Adipose tissue (tissue), 3 donors: ENCODE data around the gene FOXD4L6. TPM values are rescaled to one million over a fixed set of nuclear protein-coding genes. Genes with fewer than 3 reads are reported as not detected.
"Not testable (repeated sequence)": the region's sequence is repeated elsewhere in the genome, so short reads cannot be mapped to it uniquely, and the experiment has no call there.

Experiments used
- H3K27ac ChIP-seq: one replicate; pipeline ENCODE4 v1.5.1; 2013; ENCODE audit warnings: low read depth, low read length
- WGBS, 3 donors: extraction: QIAGEN DNeasy Blood & Tissue Kit; methylation state at CpG; one replicate each; pipeline ENCODE4 v1.1.7; 2013; 5-methylcytosine and 5-hydroxymethylcytosine counted together
- polyA plus RNA-seq, 3 donors: library from polyadenylated mRNA; stranded (reverse); fragments of 200-250 nt; gene quantifications; one replicate each; pipeline ENCODE4 v1.2.3, GENCODE V29; 2013
- donor health status: healthy with polysubstance abuse.
- donor health status: Bipolar disorder and iron deficiency.
- donor health status: healthy.

Gene FOXD4L6
- polyA plus RNA-seq, 3 donors = not detected

DNA sequence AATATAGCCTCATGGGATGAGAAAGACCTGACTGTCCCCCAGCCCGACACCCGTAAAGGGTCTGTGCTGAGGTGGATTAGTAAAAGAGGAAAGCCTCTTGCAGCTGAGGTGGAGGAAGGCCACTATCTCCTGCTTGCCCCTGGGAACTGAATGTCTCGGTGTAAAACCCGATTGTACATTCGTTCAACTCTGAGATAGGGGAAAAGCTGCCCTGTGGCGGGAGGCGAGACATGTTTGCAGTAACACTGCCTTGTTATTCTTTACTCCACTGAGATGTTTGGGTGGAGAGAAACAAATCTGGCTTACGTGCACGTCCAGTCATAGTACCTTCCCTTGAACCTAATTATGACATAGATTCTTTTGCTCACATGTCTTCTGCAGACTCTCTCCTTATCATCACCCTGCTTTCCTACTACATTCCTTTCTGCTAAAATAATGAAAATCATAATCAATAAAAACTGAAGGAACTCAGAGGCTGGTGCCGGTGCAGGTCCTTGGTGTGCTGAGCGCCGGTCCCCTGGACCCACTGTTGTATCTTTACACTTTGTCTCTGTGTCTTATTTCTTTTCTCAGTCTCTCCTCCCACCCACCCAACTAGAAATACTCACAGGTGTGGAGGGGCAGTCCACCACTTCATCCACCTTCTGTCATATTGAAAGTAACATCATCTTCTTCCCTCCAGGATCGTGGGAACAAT, 22.8 kb downstream of the FOXD4L6 start:
- not testable (repeated sequence) for H3K27ac ChIP-seq
- WGBS, 3 donors = 55 to 57% (median 57%) methylated on average over 8 of the region's 13 CpGs

DNA sequence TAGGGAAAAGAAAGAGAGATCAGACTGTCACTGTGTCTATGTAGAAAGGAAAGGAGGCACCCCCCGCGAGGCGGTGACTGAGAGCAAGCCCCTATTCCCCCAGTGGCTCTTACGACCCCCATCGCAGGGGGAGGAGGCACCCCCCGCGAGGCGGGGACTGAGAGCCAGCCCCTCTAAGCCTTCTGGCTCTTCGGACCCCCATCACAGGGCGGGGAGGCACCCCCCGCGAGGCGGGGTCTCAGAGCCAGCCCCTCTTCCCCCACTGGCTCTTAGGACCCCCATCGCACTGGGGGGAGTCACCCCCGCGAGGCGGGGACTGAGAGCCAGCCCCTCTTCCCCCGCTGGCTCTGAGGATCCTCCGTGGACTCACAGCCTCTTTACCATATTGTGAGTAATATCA, 23.9 kb downstream of the FOXD4L6 start:
- WGBS, 3 donors = 15 to 25% (median 23%) methylated on average over 8 to 12 of the region's 19 CpGs
- not testable (repeated sequence) for H3K27ac ChIP-seq

- not testable (repeated sequence) for H3K27ac ChIP-seq
- 57 to 73% (median 61%) methylated on average over 4 of the region's 7 CpGs for WGBS, 3 donors
These were observed 28.0 kb downstream of the FOXD4L6 start for GRCh38 chr9:41100508-41100907.

GRCh38 chr9:41098759-41099158, 29.7 kb downstream of the FOXD4L6 start:
- H3K27ac ChIP-seq = not testable (repeated sequence)
- 48 to 59% (median 58%) methylated on average over 4 of the region's 4 CpGs for WGBS, 3 donors

- H3K27ac ChIP-seq = not testable (repeated sequence)
- 23 to 63% (median 42%) methylated on average over 1 of the region's 2 CpGs for WGBS, 3 donors
These were observed 33.4 kb downstream of the FOXD4L6 start for GRCh38 chr9:41095060-41095459.

- 49 to 61% (median 59%) methylated on average over 3 to 5 of the region's 9 CpGs for WGBS, 3 donors
- H3K27ac ChIP-seq = not testable (repeated sequence)
These were observed 34.3 kb downstream of the FOXD4L6 start for GRCh38 chr9:41094010-41094773.

DNA sequence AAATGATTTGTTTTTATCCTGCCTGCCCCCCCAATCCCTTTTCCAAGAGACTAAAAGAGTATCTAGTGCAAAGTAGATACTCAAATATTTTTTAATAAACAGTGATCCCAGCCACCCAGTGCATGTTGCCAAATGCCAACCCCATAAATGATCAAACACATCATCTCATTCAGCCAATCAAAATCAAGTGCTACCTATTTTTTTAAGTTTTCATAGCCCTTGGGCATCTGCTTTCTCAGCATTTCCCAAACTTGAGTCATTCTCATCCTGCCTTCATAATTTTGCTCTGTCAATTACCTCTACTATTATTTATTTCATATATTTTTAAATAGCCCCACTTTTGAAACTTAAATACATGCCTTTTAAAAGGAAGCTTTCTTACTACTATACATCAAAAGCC, 37.6 kb downstream of the FOXD4L6 start:
- not testable (repeated sequence) for H3K27ac ChIP-seq

GRCh38 chr9:41090386-41090785, 38.1 kb downstream of the FOXD4L6 start:
- WGBS, 3 donors = 53 to 81% (median 58%) methylated on average over 1 of the region's 1 CpG
- not testable (repeated sequence) for H3K27ac ChIP-seq

DNA sequence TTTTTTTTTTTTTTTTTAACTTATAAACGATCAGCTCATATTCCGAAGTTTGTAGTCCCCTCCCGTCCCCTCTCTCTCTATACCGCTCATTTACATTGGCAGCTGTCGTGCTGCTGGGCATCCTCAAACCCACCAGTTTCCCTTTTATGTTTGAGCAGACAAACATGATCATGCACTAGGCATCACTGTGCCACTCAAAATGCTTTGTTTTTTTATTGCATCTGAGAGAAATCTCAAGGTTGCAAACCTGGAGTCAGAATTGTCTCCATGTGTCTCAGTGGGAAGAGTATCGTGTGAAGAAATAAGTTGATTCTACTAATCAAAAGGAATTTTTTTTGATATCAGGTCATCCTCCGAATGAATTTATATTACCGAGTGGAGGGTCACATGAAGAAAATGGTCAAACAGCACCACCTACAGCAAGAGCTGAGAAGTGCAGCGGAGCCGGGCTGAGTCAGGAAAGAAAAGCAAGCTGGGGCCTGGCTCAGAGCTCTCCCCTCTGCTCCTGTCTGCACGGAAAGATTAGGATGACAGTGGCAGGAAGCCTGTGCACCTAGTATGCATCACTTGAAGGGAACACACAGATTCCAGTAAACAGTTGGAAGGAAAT, 39.9 kb downstream of the FOXD4L6 start:
- WGBS, 3 donors = 9 to 11% (median 10%) methylated on average over 9 of the region's 11 CpGs

DNA sequence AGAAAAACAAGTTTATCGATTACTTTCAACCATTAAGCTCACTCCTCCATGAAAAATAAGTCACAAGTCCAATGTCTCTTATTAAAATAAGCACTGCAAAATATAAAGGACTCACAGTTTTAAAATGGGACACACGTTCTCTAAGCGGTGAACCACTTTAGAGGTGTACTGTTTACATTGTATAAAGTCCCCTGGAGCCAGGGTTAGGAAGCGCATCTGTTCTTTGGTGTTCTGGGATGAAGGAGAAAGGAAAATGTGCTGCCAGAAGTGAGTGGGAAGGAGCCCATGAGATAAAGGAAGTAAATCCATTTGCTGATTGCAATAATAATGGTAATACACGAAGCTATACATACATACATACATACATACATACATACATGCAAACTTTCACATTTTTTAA, 40.6 kb downstream of the FOXD4L6 start:
- 52 to 65% (median 59%) methylated on average over 5 of the region's 5 CpGs for WGBS, 3 donors
- not testable (repeated sequence) for H3K27ac ChIP-seq

More for the DNA sequence above, 39.9 kb downstream of the FOXD4L6 start:
- H3K27ac ChIP-seq = not testable (repeated sequence)

DNA sequence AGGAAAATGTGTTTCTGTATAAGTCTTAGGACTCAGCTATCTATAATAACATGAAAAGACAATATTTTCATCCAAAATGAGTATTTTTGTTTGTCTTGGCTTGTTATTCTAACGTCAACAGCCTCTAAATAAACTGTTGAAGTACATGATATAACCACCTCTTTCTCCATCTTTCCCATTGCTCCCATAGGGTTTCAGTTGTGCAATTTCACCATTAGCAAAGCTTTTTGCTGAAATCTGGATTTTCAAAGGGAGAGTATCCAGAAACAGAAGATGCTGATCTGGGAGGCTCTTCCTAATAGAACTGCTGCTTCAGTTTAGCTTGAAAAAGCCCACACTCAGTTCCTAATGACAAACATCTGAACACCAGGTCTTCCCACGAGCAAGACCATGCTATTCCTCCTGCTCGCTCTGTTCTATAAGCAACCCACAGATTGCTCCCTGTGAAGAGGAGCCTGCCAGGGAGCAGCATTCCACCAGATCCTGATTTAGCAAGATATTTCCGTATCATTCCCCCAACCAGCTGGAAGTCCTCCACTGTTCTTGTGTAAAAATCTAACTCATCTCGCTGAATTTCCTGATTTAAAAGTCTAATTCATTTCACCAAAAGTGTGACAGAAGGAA, 41.2 kb downstream of the FOXD4L6 start:
- not testable (repeated sequence) for H3K27ac ChIP-seq
- WGBS, 3 donors = 46 to 60% (median 51%) methylated on average over 4 of the region's 5 CpGs

- H3K27ac ChIP-seq = not testable (repeated sequence)
- WGBS, 3 donors = 0 to 14% methylated on average over 1 of the region's 1 CpG; no CpG with 5 or more reads in 1 of the 3 donors
These were observed 41.8 kb downstream of the FOXD4L6 start for GRCh38 chr9:41086685-41087084.

GRCh38 chr9:41086215-41086614, 42.3 kb downstream of the FOXD4L6 start:
- 65 to 80% (median 76%) methylated on average over 3 of the region's 3 CpGs for WGBS, 3 donors
- not testable (repeated sequence) for H3K27ac ChIP-seq

DNA sequence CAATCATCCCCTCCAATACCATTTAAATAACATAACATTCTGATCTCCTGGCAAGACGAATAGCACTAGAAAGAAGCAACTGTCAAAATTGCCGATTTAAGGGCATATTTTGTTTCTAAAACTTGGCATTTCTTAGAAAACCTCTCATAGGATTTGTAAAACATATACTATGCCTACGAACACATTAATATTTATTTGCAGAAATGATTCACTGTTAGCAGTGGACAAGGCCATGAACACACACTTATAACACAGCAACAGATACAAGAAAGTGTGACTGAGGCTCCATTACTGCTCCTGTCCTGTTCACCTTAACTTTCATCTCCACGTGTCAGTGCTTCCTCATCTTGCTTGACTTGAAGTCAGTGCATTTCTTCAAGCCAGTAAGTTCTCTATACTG, 46.1 kb downstream of the FOXD4L6 start:
- H3K27ac ChIP-seq = not testable (repeated sequence)
- 45 to 57% (median 49%) methylated on average over 4 of the region's 4 CpGs for WGBS, 3 donors

DNA sequence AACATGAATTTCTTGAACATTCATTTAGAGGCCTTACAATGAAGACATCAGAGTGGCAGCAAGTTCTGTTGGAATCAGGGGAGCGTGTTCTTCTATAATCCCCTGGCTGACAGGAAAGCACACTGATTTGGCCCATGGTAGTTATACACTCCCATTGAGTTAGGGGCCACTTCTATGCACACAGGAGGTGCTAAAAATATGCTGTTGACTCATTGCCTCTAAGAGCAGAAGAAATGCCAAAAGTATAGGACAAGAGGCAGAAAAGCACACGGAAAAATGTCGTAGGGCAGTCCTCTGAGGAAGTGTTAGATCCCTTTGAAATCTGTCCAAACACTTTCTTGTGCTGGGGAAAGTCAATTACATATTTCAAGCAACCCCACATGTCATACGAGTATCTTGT, 49.0 kb downstream of the FOXD4L6 start:
- not testable (repeated sequence) for H3K27ac ChIP-seq
- WGBS, 3 donors = 60 to 80% (median 71%) methylated on average over 4 of the region's 4 CpGs

GRCh38 chr9:41077586-41077985, 50.9 kb downstream of the FOXD4L6 start:
- WGBS, 3 donors = 63 to 76% (median 65%) methylated on average over 1 of the region's 1 CpG
- H3K27ac ChIP-seq = not testable (repeated sequence)
